Stimulated activated CD8-positive, alpha-beta memory T cell treated with anti-CD3 and anti-CD28 coated beads, Interleukin-4, amount 100 ng/mL, for 4 hours (primary cell): ENCODE data around the gene PCDHB12.
"Not testable (repeated sequence)": the region's sequence is repeated elsewhere in the genome, so short reads cannot be mapped to it uniquely, and the experiment has no call there.

Source experiments
- DNase-seq, 2 donors: peaks; one replicate each; pipeline ENCODE4 v3.0.0-alpha.2; 2020; ENCODE audit warnings: low read depth in 2 of 2, low spot score in 1 of 2

Gene PCDHB12

GRCh38 chr5:141208478-141208877, at the start of gene PCDHB12:
PCDHB12 (plus strand) TSS chr5:141208719; CDS start chr5:141208908, 189 bp downstream.
- DNase-seq = no peak

- DNase-seq = no peak
Measured at GRCh38 chr5:141172381-141173204, 35.9 kb upstream of the PCDHB12 start, which contains the start of gene PCDHB7. PCDHB7 (plus strand) TSS chr5:141172644; CDS start chr5:141172836, 192 bp downstream.

- DNase-seq = not testable (repeated sequence)
Measured at GRCh38 chr5:141174291-141175104, 34.0 kb upstream of the PCDHB12 start.

- no peak for DNase-seq
Measured at GRCh38 chr5:141175933-141176332, 32.6 kb upstream of the PCDHB12 start.

- not testable (repeated sequence) for DNase-seq
Measured at GRCh38 chr5:141177577-141178191, 30.8 kb upstream of the PCDHB12 start, which contains the start of gene PCDHB8. PCDHB8 (plus strand) TSS chr5:141177790; CDS start chr5:141178035, 245 bp downstream.

GRCh38 chr5:141179371-141179770, 29.1 kb upstream of the PCDHB12 start:
- DNase-seq = not testable (repeated sequence)

- DNase-seq = not testable (repeated sequence)
Measured at GRCh38 chr5:141179876-141180275, 28.6 kb upstream of the PCDHB12 start.

- no peak for DNase-seq
Measured at GRCh38 chr5:141180313-141180712, 28.2 kb upstream of the PCDHB12 start.

- no peak for DNase-seq
Measured at GRCh38 chr5:141182248-141182647, 26.3 kb upstream of the PCDHB12 start, which contains the start of gene PCDHB16. PCDHB16 (plus strand) TSS chr5:141182387; CDS start chr5:141182560, 173 bp downstream.

GRCh38 chr5:141184117-141184855, 24.2 kb upstream of the PCDHB12 start:
- not testable (repeated sequence) for DNase-seq

- no peak for DNase-seq
Measured at GRCh38 chr5:141186897-141187512, 21.5 kb upstream of the PCDHB12 start, which contains the start of gene PCDHB9. PCDHB9 (plus strand) TSS chr5:141187161; CDS start chr5:141187319, 158 bp downstream.

- DNase-seq = not testable (repeated sequence)
Measured at GRCh38 chr5:141188682-141189081, 19.8 kb upstream of the PCDHB12 start.

- DNase-seq = not testable (repeated sequence)
Measured at GRCh38 chr5:141189131-141189530, 19.4 kb upstream of the PCDHB12 start.

GRCh38 chr5:141192110-141192725, 16.3 kb upstream of the PCDHB12 start, which contains the start of gene PCDHB10:
PCDHB10 (plus strand) TSS chr5:141192353; CDS start chr5:141192553, 200 bp downstream.
- DNase-seq = no peak

- DNase-seq = not testable (repeated sequence)
Measured at GRCh38 chr5:141194332-141194731, 14.2 kb upstream of the PCDHB12 start.

GRCh38 chr5:141196363-141196762, 12.2 kb upstream of the PCDHB12 start:
- no peak for DNase-seq

- no peak for DNase-seq
Measured at GRCh38 chr5:141199359-141200235, 8.9 kb upstream of the PCDHB12 start, which contains the start of gene PCDHB11. PCDHB11 (plus strand) TSS chr5:141199627; CDS start chr5:141199775, 148 bp downstream.

- DNase-seq = not testable (repeated sequence)
Measured at GRCh38 chr5:141201126-141201525, 7.4 kb upstream of the PCDHB12 start.
